GM21390 (cell line): ENCODE results near the gene TJP1.
"Not testable (repeated sequence)": the region's sequence is repeated elsewhere in the genome, so short reads cannot be mapped to it uniquely, and the experiment has no call there.

Experiments used
- ATAC-seq: cut with Tn5 transposase; IDR thresholded peaks from one replicate; pipeline ENCODE4 v1.9.1; 2021; ENCODE audit not compliant: unreplicated experiment

Gene TJP1

GRCh38 chr15:29840054-29840453 is 17.8 kb upstream of the TJP1 start:
- ATAC-seq: no peak

- no peak for ATAC-seq
Measured at GRCh38 chr15:29838352-29839010, 16.2 kb upstream of the TJP1 start.

GRCh38 chr15:29835301-29835700 is 13.0 kb upstream of the TJP1 start:
- ATAC-seq: no peak

- no peak for ATAC-seq
Measured at GRCh38 chr15:29832709-29833108, 10.4 kb upstream of the TJP1 start.

- ATAC-seq: no peak
Measured at GRCh38 chr15:29826908-29827820, 4.9 kb upstream of the TJP1 start.

- ATAC-seq: no peak
Measured at GRCh38 chr15:29825227-29825626, 3.0 kb upstream of the TJP1 start.

- no peak for ATAC-seq
Measured at GRCh38 chr15:29822684-29823459, 604 bp upstream of the TJP1 start.

- ATAC-seq: no peak
Measured at GRCh38 chr15:29821416-29822099, 710 bp downstream of the TJP1 start.

- ATAC-seq: no peak
Measured at GRCh38 chr15:29820394-29821154, 1.7 kb downstream of the TJP1 start.

- ATAC-seq: no peak
Measured at GRCh38 chr15:29819979-29820378, 2.3 kb downstream of the TJP1 start.

GRCh38 chr15:29818141-29818540 is 4.1 kb downstream of the TJP1 start:
- no peak for ATAC-seq

- ATAC-seq: not testable (repeated sequence)
Measured at GRCh38 chr15:29817455-29817854, 4.8 kb downstream of the TJP1 start.

- no peak for ATAC-seq
Measured at GRCh38 chr15:29815000-29815710, 7.1 kb downstream of the TJP1 start.

GRCh38 chr15:29813009-29813408 is 9.3 kb downstream of the TJP1 start:
- no peak for ATAC-seq

GRCh38 chr15:29812384-29812694 is 9.9 kb downstream of the TJP1 start:
- ATAC-seq: no peak

GRCh38 chr15:29811691-29812383 is 10.4 kb downstream of the TJP1 start:
- ATAC-seq: no peak

- ATAC-seq: no peak
Measured at GRCh38 chr15:29805708-29806104, 16.6 kb downstream of the TJP1 start.

- ATAC-seq: no peak
Measured at GRCh38 chr15:29805043-29805707, 17.1 kb downstream of the TJP1 start.

- ATAC-seq: no peak
Measured at GRCh38 chr15:29802411-29802810, 19.9 kb downstream of the TJP1 start.
